Mammary epithelial cell (primary cell): ENCODE data around the gene B4GAT1.

ENCODE experiments used
- EZH2 ChIP-seq: IDR thresholded peaks from 2 replicates; pipeline ENCODE4 v1.6.1; 2012; ENCODE audit warnings: low read length, inconsistent platforms, borderline replicate concordance
- TF ChIP-seq, protein P1 (sequence below), 2 donors: IDR thresholded peaks in 1 of 2; conservative IDR thresholded peaks in 1 of 2; 2 replicates each; pipeline ENCODE4 v1.5.1; 2011 to 2012; ENCODE audit warnings: inconsistent platforms in 2 of 2, low read length in 2 of 2, mild to moderate bottlenecking in 2 of 2, control low read depth in 1 of 2, low read depth in 1 of 2; ENCODE audit not compliant: insufficient read depth in 1 of 2; ENCODE audit errors: extremely low read depth in 1 of 2

DNA sequence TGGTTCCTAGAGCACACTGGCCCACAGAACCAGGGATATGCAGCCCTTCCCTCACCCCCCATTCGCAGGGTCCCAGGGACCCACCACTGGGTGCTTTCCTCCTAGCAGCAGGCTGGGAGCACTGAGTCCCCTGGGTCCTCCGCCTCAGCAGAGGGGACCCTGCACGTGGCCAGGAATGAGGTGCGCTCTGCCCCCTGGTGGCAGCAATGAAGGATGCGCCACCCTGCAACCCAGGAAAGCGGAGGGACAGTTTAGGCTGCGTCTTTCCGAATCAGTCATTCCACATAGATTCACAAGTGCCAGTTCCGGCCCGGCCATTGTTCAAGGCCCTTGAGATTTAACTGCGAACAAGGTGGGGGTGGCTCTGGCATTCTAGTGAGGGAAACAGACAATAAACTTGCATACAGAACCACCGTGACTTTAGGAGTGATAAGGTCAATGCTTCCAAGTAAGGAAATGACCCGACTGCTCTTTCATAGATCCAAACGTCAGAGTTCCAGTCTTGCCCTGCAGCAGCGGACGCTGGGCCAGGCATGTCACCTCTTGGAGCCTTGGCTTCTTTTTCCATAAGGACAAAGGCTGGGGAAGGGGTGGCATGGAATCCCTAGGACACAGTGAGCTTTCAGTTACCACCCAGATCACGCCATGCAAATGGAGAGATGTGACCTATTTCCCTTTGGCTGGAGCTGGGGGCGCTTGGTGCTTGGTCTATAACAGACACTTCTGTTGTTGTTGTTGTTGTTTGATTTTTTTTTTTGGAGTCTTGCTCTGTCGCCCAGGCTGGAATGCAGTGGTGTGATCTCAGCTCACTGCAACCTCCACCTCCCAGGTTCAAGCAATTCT, 18.9 kb downstream of the B4GAT1 start:
- TF ChIP-seq, protein P1, sequence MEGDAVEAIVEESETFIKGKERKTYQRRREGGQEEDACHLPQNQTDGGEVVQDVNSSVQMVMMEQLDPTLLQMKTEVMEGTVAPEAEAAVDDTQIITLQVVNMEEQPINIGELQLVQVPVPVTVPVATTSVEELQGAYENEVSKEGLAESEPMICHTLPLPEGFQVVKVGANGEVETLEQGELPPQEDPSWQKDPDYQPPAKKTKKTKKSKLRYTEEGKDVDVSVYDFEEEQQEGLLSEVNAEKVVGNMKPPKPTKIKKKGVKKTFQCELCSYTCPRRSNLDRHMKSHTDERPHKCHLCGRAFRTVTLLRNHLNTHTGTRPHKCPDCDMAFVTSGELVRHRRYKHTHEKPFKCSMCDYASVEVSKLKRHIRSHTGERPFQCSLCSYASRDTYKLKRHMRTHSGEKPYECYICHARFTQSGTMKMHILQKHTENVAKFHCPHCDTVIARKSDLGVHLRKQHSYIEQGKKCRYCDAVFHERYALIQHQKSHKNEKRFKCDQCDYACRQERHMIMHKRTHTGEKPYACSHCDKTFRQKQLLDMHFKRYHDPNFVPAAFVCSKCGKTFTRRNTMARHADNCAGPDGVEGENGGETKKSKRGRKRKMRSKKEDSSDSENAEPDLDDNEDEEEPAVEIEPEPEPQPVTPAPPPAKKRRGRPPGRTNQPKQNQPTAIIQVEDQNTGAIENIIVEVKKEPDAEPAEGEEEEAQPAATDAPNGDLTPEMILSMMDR (conservative IDR thresholded peaks at IDR 0.05 in 1 of 2, IDR thresholded peaks at IDR 0.05 in 1 of 2; ENCODE audit: extremely low read depth in 1 of 2, insufficient read depth in 1 of 2, low read depth in 1 of 2, low read length in 2 of 2) = peak; percentile 89 to 96
- TF ChIP-seq EZH2 = no peak
